HepG2 (cell line): ENCODE data around the gene AGAP1. TPM values are rescaled to one million over a fixed set of nuclear protein-coding genes. Genes with fewer than 3 reads are reported as not detected.

Source experiments
- ARNTL ChIP-seq: sonication (generic); formaldehyde crosslinking; IDR thresholded peaks from 2 replicates; pipeline ENCODE4 v1.4.0; 2020; ENCODE audit warnings: mild to moderate bottlenecking, missing genetic modification reagents
- EEA1 ChIP-seq: sonication (generic); formaldehyde crosslinking; IDR thresholded peaks from 2 replicates; pipeline ENCODE4 v1.5.1; 2020; ENCODE audit warnings: mild to moderate bottlenecking, missing genetic modification reagents, borderline replicate concordance
- FOXP1 ChIP-seq, 2 experiments: fragments of 450-650 bp in 1 of 2; IDR thresholded peaks; 2 replicates each; pipeline ENCODE4 v1.6.1; 2017 to 2018; ENCODE audit warnings: antibody characterized with exemption in 1 of 2
- HNF4A ChIP-seq: sonication (generic); formaldehyde crosslinking; IDR thresholded peaks from 2 replicates; pipeline ENCODE4 v1.4.0; 2020; ENCODE audit warnings: missing genetic modification reagents
- RAD51 ChIP-seq: fragments of 450-650 bp; IDR thresholded peaks from 2 replicates; pipeline ENCODE4 v1.6.1; 2016; ENCODE audit warnings: borderline replicate concordance
- SATB2 ChIP-seq: sonication (generic); formaldehyde crosslinking; IDR thresholded peaks from 2 replicates; pipeline ENCODE4 v1.5.0; 2020; ENCODE audit warnings: missing genetic modification reagents
- SNRNP70 ChIP-seq: fragments of 200-400 bp; formaldehyde crosslinking; IDR thresholded peaks from 2 replicates; pipeline ENCODE4 v1.6.1; 2017; ENCODE audit warnings: mild to moderate bottlenecking, low read depth, low read length, moderate library complexity
- ZBTB38 ChIP-seq: sonication (generic); formaldehyde crosslinking; IDR thresholded peaks from 2 replicates; pipeline ENCODE4 v1.5.1; 2020; ENCODE audit warnings: mild to moderate bottlenecking, missing genetic modification reagents
- ZC3H13 ChIP-seq: sonication (generic); formaldehyde crosslinking; IDR thresholded peaks from 2 replicates; pipeline ENCODE4 v1.8.1; 2023; ENCODE audit warnings: mild to moderate bottlenecking, missing genetic modification reagents, moderate library complexity
- ZMYM2 ChIP-seq: sonication (generic); formaldehyde crosslinking; IDR thresholded peaks from 2 replicates; pipeline ENCODE4 v1.8.0; 2022; ENCODE audit warnings: mild to moderate bottlenecking, missing genetic modification reagents
- ZNF138 ChIP-seq: sonication (generic); formaldehyde crosslinking; IDR thresholded peaks from 2 replicates; pipeline ENCODE4 v1.5.0; 2020; ENCODE audit warnings: mild to moderate bottlenecking, low read depth, missing genetic modification reagents
- ZNF460 ChIP-seq: sonication (generic); formaldehyde crosslinking; IDR thresholded peaks from 2 replicates; pipeline ENCODE4 v1.5.1; 2020; ENCODE audit warnings: missing genetic modification reagents, mild to moderate bottlenecking, borderline replicate concordance
- ZNF546 ChIP-seq: sonication (generic); formaldehyde crosslinking; conservative IDR thresholded peaks from 2 replicates; pipeline ENCODE4 v1.8.1; 2023; ENCODE audit warnings: mild to moderate bottlenecking, missing genetic modification reagents
- ZNF674 ChIP-seq: sonication (generic); formaldehyde crosslinking; IDR thresholded peaks from 2 replicates; pipeline ENCODE4 v1.5.0; 2020; ENCODE audit warnings: low read depth, mild to moderate bottlenecking, missing genetic modification reagents
- ZNF781 ChIP-seq: sonication (generic); formaldehyde crosslinking; IDR thresholded peaks from 2 replicates; pipeline ENCODE4 v1.5.1; 2020; ENCODE audit warnings: borderline replicate concordance, mild to moderate bottlenecking, missing genetic modification reagents; ENCODE audit errors: not compliant biosample characterization
- ZNF788 ChIP-seq: sonication (generic); formaldehyde crosslinking; IDR thresholded peaks from 2 replicates; pipeline ENCODE4 v1.5.0; 2020; ENCODE audit warnings: mild to moderate bottlenecking, missing genetic modification reagents, borderline replicate concordance
- polyA plus RNA-seq, 8 experiments: library from polyadenylated mRNA; depleted of rRNA in 3 of 8; stranded (reverse) in 7 of 8; unstranded in 1 of 8; fragments of >200 nt; fragmentation: Illumina TruSeq in 4 of 8; extraction: Trizol in 4 of 8; gene quantifications; 2 replicates each; pipeline versions ENCODE4 v1.2.1 to v1.2.3, GENCODE V29; 2011 to 2016; ENCODE audit warnings: low read depth in 4 of 8, missing spikeins in 1 of 8, mixed read lengths in 1 of 8; ENCODE audit not compliant: insufficient read depth in 1 of 8
- total RNA-seq, 5 experiments: library from RNA; depleted of rRNA; stranded (reverse); fragments of >200 nt; fragmentation: Illumina TruSeq; extraction: Trizol; gene quantifications; 2 replicates each; pipeline ENCODE4 v1.2.3, GENCODE V29; 2016; ENCODE audit warnings: low read depth in 1 of 5
- TF ChIP-seq, protein P1 (sequence below): sonication (generic); formaldehyde crosslinking; IDR thresholded peaks from 2 replicates; pipeline ENCODE4 v1.4.0; 2020; ENCODE audit warnings: missing genetic modification reagents
- TF ChIP-seq, protein P2 (sequence below): IDR thresholded peaks from 2 replicates; pipeline ENCODE4 v1.6.1; 2016; ENCODE audit warnings: missing genetic modification reagents, missing compliant biosample characterization
- TF ChIP-seq, protein P3 (sequence below): sonication (generic); formaldehyde crosslinking; IDR thresholded peaks from 2 replicates; pipeline ENCODE4 v1.4.0; 2020; ENCODE audit warnings: missing genetic modification reagents
- TF ChIP-seq, protein P4 (sequence below): IDR thresholded peaks from 2 replicates; pipeline ENCODE4 v1.6.1; 2018; ENCODE audit warnings: missing genetic modification reagents

The AGAP1 gene
- total and polyA plus RNA-seq, 2 of the 13 experiments (the other 11 are each of a cell fraction or from before 2014, with no cell fraction given) = 21.2 to 32.7 TPM

DNA sequence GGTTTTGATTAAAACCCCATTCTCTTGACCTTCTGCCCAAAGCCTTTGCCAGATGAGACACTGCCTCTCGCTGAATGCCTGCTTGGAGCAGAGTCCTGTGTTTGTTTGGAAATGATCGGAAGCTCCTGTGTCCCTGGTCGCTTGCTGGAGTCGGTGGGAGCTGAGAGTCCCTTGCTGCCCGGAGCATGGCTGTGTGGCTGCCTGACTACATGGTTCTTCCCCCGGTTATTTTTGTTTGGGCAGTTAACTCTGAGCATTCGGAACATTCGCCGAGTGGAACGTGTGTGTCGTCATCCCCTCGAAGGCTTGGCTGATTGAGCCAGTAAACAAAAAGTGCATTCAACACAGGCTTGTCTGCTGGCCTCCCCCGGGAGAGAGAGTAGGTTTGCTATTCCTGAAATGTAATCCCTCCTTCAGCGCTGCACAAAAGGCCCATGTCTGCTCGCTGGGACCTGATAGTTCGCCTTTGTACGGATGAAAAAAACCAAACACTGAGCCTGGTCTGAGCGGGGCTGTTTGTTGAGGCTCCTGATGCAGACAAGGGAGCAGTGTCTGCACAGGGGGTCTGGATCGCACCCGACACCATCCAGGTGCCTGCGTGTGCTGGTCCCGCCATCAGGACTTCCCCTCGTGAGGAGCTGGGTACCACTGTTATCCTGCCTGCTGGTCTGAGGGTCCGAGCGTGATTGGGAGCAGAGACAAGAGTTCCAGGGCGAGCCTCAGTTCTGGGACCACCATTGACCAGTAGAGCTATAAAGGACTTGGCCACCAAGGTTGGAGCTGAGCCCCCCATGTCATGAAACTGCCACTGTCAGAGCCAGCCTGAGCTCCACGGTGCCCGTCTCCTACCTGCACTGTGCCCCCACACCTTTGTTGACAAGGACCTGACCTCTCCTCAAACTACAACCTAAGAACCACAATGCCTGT is 83.8 kb downstream of the AGAP1 start (continued):
- TF ChIP-seq, protein P1, sequence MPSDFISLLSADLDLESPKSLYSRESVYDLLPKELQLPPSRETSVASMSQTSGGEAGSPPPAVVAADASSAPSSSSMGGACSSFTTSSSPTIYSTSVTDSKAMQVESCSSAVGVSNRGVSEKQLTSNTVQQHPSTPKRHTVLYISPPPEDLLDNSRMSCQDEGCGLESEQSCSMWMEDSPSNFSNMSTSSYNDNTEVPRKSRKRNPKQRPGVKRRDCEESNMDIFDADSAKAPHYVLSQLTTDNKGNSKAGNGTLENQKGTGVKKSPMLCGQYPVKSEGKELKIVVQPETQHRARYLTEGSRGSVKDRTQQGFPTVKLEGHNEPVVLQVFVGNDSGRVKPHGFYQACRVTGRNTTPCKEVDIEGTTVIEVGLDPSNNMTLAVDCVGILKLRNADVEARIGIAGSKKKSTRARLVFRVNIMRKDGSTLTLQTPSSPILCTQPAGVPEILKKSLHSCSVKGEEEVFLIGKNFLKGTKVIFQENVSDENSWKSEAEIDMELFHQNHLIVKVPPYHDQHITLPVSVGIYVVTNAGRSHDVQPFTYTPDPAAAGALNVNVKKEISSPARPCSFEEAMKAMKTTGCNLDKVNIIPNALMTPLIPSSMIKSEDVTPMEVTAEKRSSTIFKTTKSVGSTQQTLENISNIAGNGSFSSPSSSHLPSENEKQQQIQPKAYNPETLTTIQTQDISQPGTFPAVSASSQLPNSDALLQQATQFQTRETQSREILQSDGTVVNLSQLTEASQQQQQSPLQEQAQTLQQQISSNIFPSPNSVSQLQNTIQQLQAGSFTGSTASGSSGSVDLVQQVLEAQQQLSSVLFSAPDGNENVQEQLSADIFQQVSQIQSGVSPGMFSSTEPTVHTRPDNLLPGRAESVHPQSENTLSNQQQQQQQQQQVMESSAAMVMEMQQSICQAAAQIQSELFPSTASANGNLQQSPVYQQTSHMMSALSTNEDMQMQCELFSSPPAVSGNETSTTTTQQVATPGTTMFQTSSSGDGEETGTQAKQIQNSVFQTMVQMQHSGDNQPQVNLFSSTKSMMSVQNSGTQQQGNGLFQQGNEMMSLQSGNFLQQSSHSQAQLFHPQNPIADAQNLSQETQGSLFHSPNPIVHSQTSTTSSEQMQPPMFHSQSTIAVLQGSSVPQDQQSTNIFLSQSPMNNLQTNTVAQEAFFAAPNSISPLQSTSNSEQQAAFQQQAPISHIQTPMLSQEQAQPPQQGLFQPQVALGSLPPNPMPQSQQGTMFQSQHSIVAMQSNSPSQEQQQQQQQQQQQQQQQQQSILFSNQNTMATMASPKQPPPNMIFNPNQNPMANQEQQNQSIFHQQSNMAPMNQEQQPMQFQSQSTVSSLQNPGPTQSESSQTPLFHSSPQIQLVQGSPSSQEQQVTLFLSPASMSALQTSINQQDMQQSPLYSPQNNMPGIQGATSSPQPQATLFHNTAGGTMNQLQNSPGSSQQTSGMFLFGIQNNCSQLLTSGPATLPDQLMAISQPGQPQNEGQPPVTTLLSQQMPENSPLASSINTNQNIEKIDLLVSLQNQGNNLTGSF (CRISPR knock-in tag) = no peak
- TF ChIP-seq HNF4A (CRISPR knock-in tag) = peak; percentile 31; the same call in 1 of the 2 replicates
- peak; percentile 38; the same call in 1 of the 2 replicates for TF ChIP-seq FOXP1 (IDR thresholded peaks at IDR 0.05)
- peak; percentile 86 for TF ChIP-seq FOXP1 (CRISPR knock-in tag; IDR thresholded peaks at IDR 0.05)
- TF ChIP-seq SNRNP70 = no peak
- TF ChIP-seq SATB2 (CRISPR knock-in tag) = no peak
- peak; percentile 38; the same call in 1 of the 2 replicates for TF ChIP-seq ARNTL (CRISPR knock-in tag)
- TF ChIP-seq ZNF546 = no peak
- no peak for TF ChIP-seq ZNF674 (CRISPR knock-in tag)
- TF ChIP-seq ZNF138 (CRISPR knock-in tag) = 0 out of 2 replicates have a peak, but pooled peaks have one; percentile 15
- TF ChIP-seq ZC3H13 (CRISPR knock-in tag) = no peak
- TF ChIP-seq EEA1 = no peak
- no peak for TF ChIP-seq ZMYM2
- TF ChIP-seq, protein P2, sequence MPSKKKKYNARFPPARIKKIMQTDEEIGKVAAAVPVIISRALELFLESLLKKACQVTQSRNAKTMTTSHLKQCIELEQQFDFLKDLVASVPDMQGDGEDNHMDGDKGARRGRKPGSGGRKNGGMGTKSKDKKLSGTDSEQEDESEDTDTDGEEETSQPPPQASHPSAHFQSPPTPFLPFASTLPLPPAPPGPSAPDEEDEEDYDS (CRISPR knock-in tag) = peak; percentile 22; the same call in 1 of the 2 replicates
- no peak for TF ChIP-seq ZNF781 (CRISPR knock-in tag)
- peak; percentile 74 for TF ChIP-seq ZBTB38 (CRISPR knock-in tag)
- TF ChIP-seq ZNF788 = no peak; the same call in 1 of the 2 replicates
- TF ChIP-seq ZNF460 (CRISPR knock-in tag) = no peak; the same call in 1 of the 2 replicates
- TF ChIP-seq RAD51 = no peak
- TF ChIP-seq, protein P3, sequence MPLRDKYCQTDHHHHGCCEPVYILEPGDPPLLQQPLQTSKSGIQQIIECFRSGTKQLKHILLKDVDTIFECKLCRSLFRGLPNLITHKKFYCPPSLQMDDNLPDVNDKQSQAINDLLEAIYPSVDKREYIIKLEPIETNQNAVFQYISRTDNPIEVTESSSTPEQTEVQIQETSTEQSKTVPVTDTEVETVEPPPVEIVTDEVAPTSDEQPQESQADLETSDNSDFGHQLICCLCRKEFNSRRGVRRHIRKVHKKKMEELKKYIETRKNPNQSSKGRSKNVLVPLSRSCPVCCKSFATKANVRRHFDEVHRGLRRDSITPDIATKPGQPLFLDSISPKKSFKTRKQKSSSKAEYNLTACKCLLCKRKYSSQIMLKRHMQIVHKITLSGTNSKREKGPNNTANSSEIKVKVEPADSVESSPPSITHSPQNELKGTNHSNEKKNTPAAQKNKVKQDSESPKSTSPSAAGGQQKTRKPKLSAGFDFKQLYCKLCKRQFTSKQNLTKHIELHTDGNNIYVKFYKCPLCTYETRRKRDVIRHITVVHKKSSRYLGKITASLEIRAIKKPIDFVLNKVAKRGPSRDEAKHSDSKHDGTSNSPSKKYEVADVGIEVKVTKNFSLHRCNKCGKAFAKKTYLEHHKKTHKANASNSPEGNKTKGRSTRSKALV (CRISPR knock-in tag) = no peak
- TF ChIP-seq, protein P4, sequence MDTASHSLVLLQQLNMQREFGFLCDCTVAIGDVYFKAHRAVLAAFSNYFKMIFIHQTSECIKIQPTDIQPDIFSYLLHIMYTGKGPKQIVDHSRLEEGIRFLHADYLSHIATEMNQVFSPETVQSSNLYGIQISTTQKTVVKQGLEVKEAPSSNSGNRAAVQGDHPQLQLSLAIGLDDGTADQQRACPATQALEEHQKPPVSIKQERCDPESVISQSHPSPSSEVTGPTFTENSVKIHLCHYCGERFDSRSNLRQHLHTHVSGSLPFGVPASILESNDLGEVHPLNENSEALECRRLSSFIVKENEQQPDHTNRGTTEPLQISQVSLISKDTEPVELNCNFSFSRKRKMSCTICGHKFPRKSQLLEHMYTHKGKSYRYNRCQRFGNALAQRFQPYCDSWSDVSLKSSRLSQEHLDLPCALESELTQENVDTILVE = 0 out of 2 replicates have a peak, but pooled peaks have one; percentile 16
